K562 (cell line): Measurements from ENCODE around the gene STING1. TPM values are rescaled to one million over a fixed set of nuclear protein-coding genes. Genes with fewer than 3 reads are reported as not detected.

Source experiments
- ATAC-seq: fragments of 200-7000 bp; cut with Tn5 transposase; 3 replicates; pipeline ENCODE4 v1.9.1; 2020; ENCODE audit warnings: moderate library complexity
- BruUV-seq: library from RNA; stranded (reverse); fragments of 400-500 nt; replicated peaks from 2 replicates; lab custom pipeline; 2021; lab: Mats Ljungman, UMichigan
- CTCF ChIA-PET: fragments of 300-600 bp; formaldehyde crosslinking; extraction: SDS; loops from one replicate; lab custom pipeline; 2021; ENCODE audit warnings: low intra/inter-chr PET ratio; lab: Yijun Ruan, JAX
- POLR2A ChIA-PET: fragments of 300-600, 350-650 bp; sonication (Branson Sonifier 250); formaldehyde crosslinking; extraction: SDS; loops from one replicate; lab custom pipeline; 2021; ENCODE audit warnings: antibody characterized with exemption, inconsistent platforms; lab: Yijun Ruan, JAX
- DNase-seq, 4 experiments: peaks; one replicate each; pipeline versions ENCODE4 v3.0.0 to v3.0.0-alpha.2; 2011 to 2018; ENCODE audit warnings: low spot score in 3 of 4, mixed read lengths in 3 of 4; ENCODE audit errors: extremely low read depth in 1 of 4
- FAIRE-seq: peaks from 2 replicates; lab custom pipeline; 2011; peaks lifted over from hg19 to GRCh38; lab: Jason Lieb, UNC
- H2AFZ ChIP-seq: 2 replicates; pipeline ENCODE4 v1.6.0; 2011; ENCODE audit warnings: low read depth, low read length, control low read depth, inconsistent platforms
- H3K27ac ChIP-seq: fragments of 200-600 bp; 3 replicates; pipeline ENCODE4 v1.8.0; 2011; ENCODE audit warnings: low read depth, mild to moderate bottlenecking, control low read depth, inconsistent platforms, low read length, moderate library complexity, mixed read lengths; ENCODE audit errors: extremely low read depth
- H3K27me3 ChIP-seq, 2 experiments: fragments of 300-600 bp in 1 of 2; 2 replicates in 1 of 2; 3 replicates in 1 of 2; pipeline versions ENCODE4 v1.6.0 to v1.8.0; 2011; ENCODE audit warnings: inconsistent platforms in 2 of 2, low read length in 2 of 2, mild to moderate bottlenecking in 1 of 2, mixed read lengths in 1 of 2, moderate library complexity in 1 of 2; ENCODE audit not compliant: control insufficient read depth in 2 of 2, insufficient read depth in 2 of 2
- H3K36me3 ChIP-seq: fragments of 300-600 bp; 3 replicates; pipeline ENCODE4 v1.8.0; 2011; ENCODE audit warnings: mild to moderate bottlenecking, low read length, inconsistent platforms; ENCODE audit not compliant: control insufficient read depth, insufficient read depth
- H3K4me1 ChIP-seq, 2 experiments: fragments of 200-600 bp in 1 of 2; replicated peaks in 1 of 2; 2 replicates in 1 of 2; 3 replicates in 1 of 2; pipeline versions ENCODE4 v1.5.1 to v1.8.0; 2011; ENCODE audit warnings: inconsistent platforms in 2 of 2, low read length in 2 of 2, mild to moderate bottlenecking in 1 of 2, mixed read lengths in 1 of 2, moderate library complexity in 1 of 2; ENCODE audit not compliant: control insufficient read depth in 2 of 2, insufficient read depth in 2 of 2
- H3K4me2 ChIP-seq: 2 replicates; pipeline ENCODE4 v1.6.1; 2011; ENCODE audit warnings: low read length, control low read depth, inconsistent platforms, mixed read lengths; ENCODE audit not compliant: insufficient read depth
- H3K4me3 ChIP-seq: fragments of 200-600 bp; sonication (generic), shearing (Covaris generic); 2 replicates; pipeline ENCODE4 v1.5.1; 2016; ENCODE audit warnings: control low read depth, inconsistent platforms
- H3K79me2 ChIP-seq: fragments of 200-600 bp; 3 replicates; pipeline ENCODE4 v1.8.0; 2011; ENCODE audit warnings: low read length, inconsistent platforms; ENCODE audit not compliant: control insufficient read depth, insufficient read depth
- H3K9ac ChIP-seq, 2 experiments: 2 replicates each; pipeline versions ENCODE4 v1.6.0 to v1.6.1; 2011; ENCODE audit warnings: low read depth in 2 of 2, low read length in 2 of 2, control low read depth in 1 of 2, inconsistent platforms in 1 of 2, mild to moderate bottlenecking in 1 of 2, mixed read lengths in 1 of 2; ENCODE audit not compliant: insufficient read depth in 1 of 2
- H3K9me1 ChIP-seq: one replicate; pipeline ENCODE4 v1.6.0; 2011; ENCODE audit warnings: inconsistent platforms, mild to moderate bottlenecking, low read length, moderate library complexity; ENCODE audit not compliant: control insufficient read depth, insufficient read depth
- H3K9me3 ChIP-seq: replicated peaks from 2 replicates; pipeline ENCODE4 v1.5.1; 2011; ENCODE audit warnings: low read depth, low read length, inconsistent platforms; ENCODE audit not compliant: control insufficient read depth, insufficient read depth
- H4K20me1 ChIP-seq: replicated peaks from 2 replicates; pipeline ENCODE4 v1.6.1; 2011; ENCODE audit warnings: low read length, inconsistent platforms, mixed read lengths; ENCODE audit not compliant: control insufficient read depth, insufficient read depth
- C11orf30 ChIP-seq: fragments of 450-650 bp; IDR thresholded peaks from 2 replicates; pipeline ENCODE4 v1.6.1; 2016; ENCODE audit warnings: low read depth, mild to moderate bottlenecking
- CBFA2T2 ChIP-seq: fragments of 450-650 bp; conservative IDR thresholded peaks from 2 replicates; pipeline ENCODE4 v1.6.1; 2017; ENCODE audit warnings: mild to moderate bottlenecking
- ERF ChIP-seq: fragments of 450-650 bp; formaldehyde crosslinking; IDR thresholded peaks from 2 replicates; pipeline ENCODE4 v1.4.0; 2020; ENCODE audit warnings: mild to moderate bottlenecking, mixed read lengths
- HMG20A ChIP-seq: fragments of 450-650 bp; formaldehyde crosslinking; conservative IDR thresholded peaks from 2 replicates; pipeline ENCODE4 v1.4.0; 2020; ENCODE audit warnings: mild to moderate bottlenecking, mixed read lengths
- JUNB ChIP-seq: fragments of 450-650 bp; formaldehyde crosslinking; conservative IDR thresholded peaks from 2 replicates; pipeline ENCODE4 v1.4.0; 2020; ENCODE audit warnings: mild to moderate bottlenecking
- PHF8 ChIP-seq: fragments of 200-600 bp; sonication (generic); IDR thresholded peaks from 2 replicates; pipeline ENCODE4 v1.6.1; 2012; ENCODE audit warnings: mixed run types, mild to moderate bottlenecking, inconsistent platforms, low read length, moderate library complexity, borderline replicate concordance
- PML ChIP-seq: IDR thresholded peaks from 2 replicates; pipeline ENCODE4 v1.6.1; 2012; ENCODE audit warnings: low read length, inconsistent platforms
- WGBS: fragments of 100-300 bp; shearing (Covaris generic); methylation state at CpG from one replicate; pipeline ENCODE4 v1.1.6; 2016; ENCODE audit warnings: low coverage, mixed read lengths; ENCODE audit not compliant: insufficient coverage; ENCODE audit errors: missing lambda C conversion rate; 5-methylcytosine and 5-hydroxymethylcytosine counted together
- in situ Hi-C: fragments of 300-500 bp; cut with MboI; formaldehyde crosslinking; loops from 4 replicates; pipeline ENCODE4 v1.15.0; 2018; ENCODE audit warnings: inconsistent platforms, mixed read lengths
- intact Hi-C: fragments of 100-400 bp; cut with micrococcal nuclease; formaldehyde crosslinking; loops from 2 replicates; pipeline ENCODE4 v1.14.2; 2022
- polyA plus RNA-seq, 8 experiments: library from polyadenylated mRNA; depleted of rRNA in 4 of 8; stranded (reverse) in 5 of 8; unstranded in 3 of 8; fragments of >200 nt; fragmentation: Nextera tagmentation in 2 of 8; fragmentation: Illumina TruSeq in 1 of 8; extraction: Ambion mirVana in 2 of 8; extraction: Trizol in 1 of 8; gene quantifications; 2 replicates each; pipeline versions ENCODE4 v1.2.1 to v1.2.3, GENCODE V29; 2011 to 2014; ENCODE audit warnings: inconsistent platforms in 1 of 8, missing spikeins in 1 of 8
- total RNA-seq, 7 experiments: library from RNA; depleted of rRNA in 6 of 7; stranded (reverse); fragments of >200 nt in 6 of 7; fragmentation: Illumina TruSeq in 2 of 7; extraction: Trizol in 2 of 7; gene quantifications; 2 replicates each; pipeline versions ENCODE4 v1.2.1 to v1.2.3, GENCODE V29; 2011 to 2021; ENCODE audit warnings: low replicate concordance in 1 of 7
- TF ChIP-seq, protein P1 (sequence below): sonication (generic); formaldehyde crosslinking; IDR thresholded peaks from 2 replicates; pipeline ENCODE4 v1.8.0; 2023; ENCODE audit warnings: mild to moderate bottlenecking, missing genetic modification reagents
- TF ChIP-seq, protein P2 (sequence below): fragments of 150-350 bp; conservative IDR thresholded peaks from 2 replicates; pipeline ENCODE4 v1.6.1; 2014; ENCODE audit warnings: low read length
- TF ChIP-seq, protein P3 (sequence below), 2 experiments: fragments of 450-650 bp in 1 of 2; sonication (generic) in 1 of 2; formaldehyde crosslinking in 1 of 2; IDR thresholded peaks in 1 of 2; conservative IDR thresholded peaks in 1 of 2; 2 replicates each; pipeline versions ENCODE4 v1.6.1 to v1.8.1; 2016 to 2023; ENCODE audit warnings: mild to moderate bottlenecking in 2 of 2, moderate library complexity in 2 of 2, inconsistent platforms in 1 of 2, missing genetic modification reagents in 1 of 2

The STING1 gene
- total and polyA plus RNA-seq, 9 of the 15 experiments (the other 6 are each of a cell fraction or from before 2014, with no cell fraction given) = 20.8 to 69.1 (median 44.7) TPM

DNA sequence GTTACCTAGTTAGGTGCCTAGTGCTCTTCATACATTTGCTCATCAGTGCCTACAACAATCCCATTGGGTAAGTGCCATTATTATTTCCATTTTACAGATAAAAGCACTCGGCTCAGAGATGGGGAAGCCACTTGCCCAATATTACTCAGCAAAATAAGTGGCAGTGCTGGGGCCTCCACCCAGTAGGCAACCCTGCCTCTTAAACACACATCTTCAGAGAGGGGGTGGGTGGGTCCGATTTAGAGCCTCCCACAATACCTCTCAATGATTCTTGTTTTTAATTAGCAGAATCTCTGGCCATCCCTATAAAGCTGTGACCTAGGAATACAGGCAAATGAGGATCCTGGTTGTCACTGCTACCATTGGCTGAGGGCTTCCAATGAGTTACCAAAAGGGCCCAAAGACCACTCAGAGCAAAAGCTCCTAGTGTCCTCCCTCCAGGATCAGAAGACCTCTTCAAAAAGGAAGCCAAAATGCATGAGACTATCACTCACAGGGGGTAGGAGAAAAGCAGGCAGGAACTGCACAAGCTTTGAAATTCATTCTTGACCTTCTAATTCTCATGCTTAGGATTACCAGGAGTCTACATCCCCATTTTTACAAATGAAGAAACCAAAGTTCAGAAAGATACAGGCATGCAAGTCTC lies 42.5 kb upstream of the STING1 start (continued):
- TF ChIP-seq, protein P1, sequence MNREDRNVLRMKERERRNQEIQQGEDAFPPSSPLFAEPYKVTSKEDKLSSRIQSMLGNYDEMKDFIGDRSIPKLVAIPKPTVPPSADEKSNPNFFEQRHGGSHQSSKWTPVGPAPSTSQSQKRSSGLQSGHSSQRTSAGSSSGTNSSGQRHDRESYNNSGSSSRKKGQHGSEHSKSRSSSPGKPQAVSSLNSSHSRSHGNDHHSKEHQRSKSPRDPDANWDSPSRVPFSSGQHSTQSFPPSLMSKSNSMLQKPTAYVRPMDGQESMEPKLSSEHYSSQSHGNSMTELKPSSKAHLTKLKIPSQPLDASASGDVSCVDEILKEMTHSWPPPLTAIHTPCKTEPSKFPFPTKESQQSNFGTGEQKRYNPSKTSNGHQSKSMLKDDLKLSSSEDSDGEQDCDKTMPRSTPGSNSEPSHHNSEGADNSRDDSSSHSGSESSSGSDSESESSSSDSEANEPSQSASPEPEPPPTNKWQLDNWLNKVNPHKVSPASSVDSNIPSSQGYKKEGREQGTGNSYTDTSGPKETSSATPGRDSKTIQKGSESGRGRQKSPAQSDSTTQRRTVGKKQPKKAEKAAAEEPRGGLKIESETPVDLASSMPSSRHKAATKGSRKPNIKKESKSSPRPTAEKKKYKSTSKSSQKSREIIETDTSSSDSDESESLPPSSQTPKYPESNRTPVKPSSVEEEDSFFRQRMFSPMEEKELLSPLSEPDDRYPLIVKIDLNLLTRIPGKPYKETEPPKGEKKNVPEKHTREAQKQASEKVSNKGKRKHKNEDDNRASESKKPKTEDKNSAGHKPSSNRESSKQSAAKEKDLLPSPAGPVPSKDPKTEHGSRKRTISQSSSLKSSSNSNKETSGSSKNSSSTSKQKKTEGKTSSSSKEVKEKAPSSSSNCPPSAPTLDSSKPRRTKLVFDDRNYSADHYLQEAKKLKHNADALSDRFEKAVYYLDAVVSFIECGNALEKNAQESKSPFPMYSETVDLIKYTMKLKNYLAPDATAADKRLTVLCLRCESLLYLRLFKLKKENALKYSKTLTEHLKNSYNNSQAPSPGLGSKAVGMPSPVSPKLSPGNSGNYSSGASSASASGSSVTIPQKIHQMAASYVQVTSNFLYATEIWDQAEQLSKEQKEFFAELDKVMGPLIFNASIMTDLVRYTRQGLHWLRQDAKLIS (CRISPR knock-in tag) = no peak

DNA sequence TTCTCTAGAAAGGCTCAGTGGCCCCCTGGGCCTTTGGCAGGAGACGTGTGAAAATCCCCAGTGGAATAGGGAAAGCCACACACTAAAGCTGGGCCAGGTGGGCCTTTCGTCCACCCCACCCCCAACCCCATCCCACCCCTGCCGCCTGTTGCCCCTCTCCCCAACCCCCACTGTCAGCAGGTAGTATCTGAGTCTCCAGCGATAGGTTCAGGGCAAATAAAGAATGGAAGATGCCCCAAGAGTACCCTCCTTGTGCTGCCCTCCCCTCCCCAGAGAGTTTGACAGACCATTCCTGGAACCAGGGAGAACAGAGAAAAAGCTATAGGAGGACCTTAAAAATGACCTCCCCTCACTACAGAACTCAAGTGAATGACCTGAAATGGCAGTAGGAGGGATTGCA lies 41.9 kb upstream of the STING1 start:
- in situ Hi-C loops = no loop called here
- POLR2A ChIA-PET = interaction anchor here (0.7 kb wide), 1 partner anchor 315 kb away, joined by 3 read pairs; no protein-coding TSS in a partner anchor
- no TSS peak for BruUV-seq
- TF ChIP-seq JUNB (CRISPR knock-in tag) (no peak), HMG20A (no peak), ERF (CRISPR knock-in tag) (no peak), PML (no peak), C11orf30 (no peak), CBFA2T2 (no peak), PHF8 (no peak)
- TF ChIP-seq, protein P2, sequence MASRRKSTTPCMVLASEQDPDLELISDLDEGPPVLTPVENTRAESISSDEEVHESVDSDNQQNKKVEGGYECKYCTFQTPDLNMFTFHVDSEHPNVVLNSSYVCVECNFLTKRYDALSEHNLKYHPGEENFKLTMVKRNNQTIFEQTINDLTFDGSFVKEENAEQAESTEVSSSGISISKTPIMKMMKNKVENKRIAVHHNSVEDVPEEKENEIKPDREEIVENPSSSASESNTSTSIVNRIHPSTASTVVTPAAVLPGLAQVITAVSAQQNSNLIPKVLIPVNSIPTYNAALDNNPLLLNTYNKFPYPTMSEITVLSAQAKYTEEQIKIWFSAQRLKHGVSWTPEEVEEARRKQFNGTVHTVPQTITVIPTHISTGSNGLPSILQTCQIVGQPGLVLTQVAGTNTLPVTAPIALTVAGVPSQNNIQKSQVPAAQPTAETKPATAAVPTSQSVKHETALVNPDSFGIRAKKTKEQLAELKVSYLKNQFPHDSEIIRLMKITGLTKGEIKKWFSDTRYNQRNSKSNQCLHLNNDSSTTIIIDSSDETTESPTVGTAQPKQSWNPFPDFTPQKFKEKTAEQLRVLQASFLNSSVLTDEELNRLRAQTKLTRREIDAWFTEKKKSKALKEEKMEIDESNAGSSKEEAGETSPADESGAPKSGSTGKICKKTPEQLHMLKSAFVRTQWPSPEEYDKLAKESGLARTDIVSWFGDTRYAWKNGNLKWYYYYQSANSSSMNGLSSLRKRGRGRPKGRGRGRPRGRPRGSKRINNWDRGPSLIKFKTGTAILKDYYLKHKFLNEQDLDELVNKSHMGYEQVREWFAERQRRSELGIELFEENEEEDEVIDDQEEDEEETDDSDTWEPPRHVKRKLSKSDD = no peak
- TF ChIP-seq, protein P3, sequence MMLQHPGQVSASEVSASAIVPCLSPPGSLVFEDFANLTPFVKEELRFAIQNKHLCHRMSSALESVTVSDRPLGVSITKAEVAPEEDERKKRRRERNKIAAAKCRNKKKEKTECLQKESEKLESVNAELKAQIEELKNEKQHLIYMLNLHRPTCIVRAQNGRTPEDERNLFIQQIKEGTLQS (IDR thresholded peaks at IDR 0.05) = no peak
- TF ChIP-seq, protein P3 (CRISPR knock-in tag; conservative IDR thresholded peaks at IDR 0.05) = no peak

More for the DNA sequence above, 41.9 kb upstream of the STING1 start:
- Histone ChIP-seq H3K79me2 (no peaks in the 10 kb centered on the region), H3K36me3 (no peaks in the 10 kb centered on the region), H3K9me3 (no peaks in the 10 kb centered on the region), H3K27me3 (no peaks in the 10 kb centered on the region), H3K9ac (no peak overlapping the region), H3K4me1 (0 out of 5 replicates have a peak, but pooled peaks cover 0 to 4% of the 10 kb centered on the region in 2 experiments), H3K27ac (no peak overlapping the region), H3K9me1 (no peaks in the 10 kb centered on the region), H2AFZ (peak overlapping the region; percentile 67), H4K20me1 (no peaks in the 10 kb centered on the region), H3K4me2 (no peak overlapping the region), H3K4me3 (no peak overlapping the region)
- FAIRE-seq (no peak), DNase-seq (no peak), ATAC-seq (no peak)
- CTCF ChIA-PET = no interaction called here
- intact Hi-C loops = no loop called here
- 38% methylated on average over 4 of the region's 4 CpGs for WGBS
